Lower leg skin (tissue), 3 donors: ENCODE results near the gene BRD3OS.

Experiments used
- CTCF ChIP-seq, 3 donors: fragments of 450-650 bp; IDR thresholded peaks; one replicate each; pipeline ENCODE4 v1.5.1; 2016; ENCODE audit warnings: antibody characterized with exemption in 3 of 3, mild to moderate bottlenecking in 3 of 3, moderate library complexity in 2 of 3
- POLR2A ChIP-seq, 2 donors: fragments of 450-650 bp; IDR thresholded peaks; one replicate each; pipeline ENCODE4 v1.6.1; 2016 to 2017; ENCODE audit warnings: antibody characterized with exemption in 2 of 2, mild to moderate bottlenecking in 1 of 2, moderate library complexity in 1 of 2

DNA sequence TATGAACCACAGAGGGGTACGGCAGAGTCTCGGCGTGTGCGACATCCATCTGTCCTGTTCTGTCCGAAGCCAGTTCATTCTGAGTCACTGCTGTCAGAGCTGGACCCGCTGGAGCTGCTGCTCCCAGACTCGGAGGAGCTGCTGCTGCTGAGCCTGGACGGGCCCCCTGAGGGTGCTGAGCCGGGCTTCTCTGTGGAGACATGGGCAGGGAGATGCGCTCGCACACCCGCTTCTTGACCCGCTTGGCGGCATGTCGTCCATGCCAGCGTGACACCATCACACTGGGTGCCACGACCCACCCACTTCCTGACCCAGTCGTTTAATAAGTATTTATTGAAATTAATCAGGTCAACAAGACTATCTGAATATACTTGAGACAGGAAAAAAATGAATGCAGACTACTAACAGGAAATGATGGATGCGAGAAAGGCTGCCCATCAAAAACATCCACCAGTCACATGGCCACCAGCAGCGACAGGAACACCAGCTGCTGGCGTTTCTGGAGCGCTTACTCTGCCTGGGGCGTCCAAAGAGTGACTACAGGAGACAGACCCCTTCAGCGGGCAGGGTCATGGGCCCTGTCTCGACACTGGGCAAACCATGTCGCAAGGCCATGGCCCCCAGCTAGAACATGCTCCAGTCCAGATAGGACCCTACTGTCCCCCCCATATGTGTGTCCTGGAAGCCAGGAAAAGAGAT, 8.4 kb downstream of the BRD3OS start:
- TF ChIP-seq CTCF (IDR thresholded peaks at IDR 0.05) (no peak), POLR2A (IDR thresholded peaks at IDR 0.05) (no peak)
